Activated CD8-positive, alpha-beta memory T cell treated with anti-CD3 and anti-CD28 coated beads for 48 hours (primary cell): Measurements from ENCODE around the gene COL18A1.
"Not testable (repeated sequence)": the region's sequence is repeated elsewhere in the genome, so short reads cannot be mapped to it uniquely, and the experiment has no call there.

Source experiments
- DNase-seq, 3 experiments: peaks; one replicate each; pipeline ENCODE4 v3.0.0-alpha.2; 2020; ENCODE audit warnings: low read depth in 2 of 3, low spot score in 2 of 3

The COL18A1 gene

DNA sequence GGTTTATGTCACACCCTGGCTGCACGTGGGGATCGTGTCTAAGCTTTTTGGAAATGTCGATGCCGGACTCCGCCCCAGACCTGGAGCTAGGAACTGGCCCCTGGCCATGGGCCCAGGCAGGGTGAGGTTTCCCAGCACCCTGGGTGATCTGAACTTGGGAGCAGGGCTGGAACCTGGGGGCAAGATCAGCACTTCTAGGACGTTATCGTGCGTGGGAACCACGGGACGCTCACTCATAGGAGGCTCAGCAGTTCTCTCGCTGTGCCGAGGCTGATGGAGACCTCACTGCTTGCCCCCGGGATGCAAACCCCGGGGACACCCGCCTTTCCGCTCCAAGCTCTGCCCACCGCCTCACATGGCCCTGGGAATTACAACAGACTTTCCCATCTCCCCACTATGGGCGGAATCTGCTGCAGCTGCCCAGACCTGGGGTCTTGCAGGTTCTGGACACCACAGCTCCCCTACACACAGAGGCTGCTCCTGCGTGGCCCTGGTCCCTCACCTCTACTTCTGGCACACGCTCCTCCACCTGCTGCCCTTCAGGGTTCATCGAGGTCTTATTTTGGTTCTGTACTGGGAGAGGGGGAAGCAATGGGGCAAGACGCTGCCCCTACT lies 35.9 kb downstream of the COL18A1 start:
- DNase-seq, result no peak

DNA sequence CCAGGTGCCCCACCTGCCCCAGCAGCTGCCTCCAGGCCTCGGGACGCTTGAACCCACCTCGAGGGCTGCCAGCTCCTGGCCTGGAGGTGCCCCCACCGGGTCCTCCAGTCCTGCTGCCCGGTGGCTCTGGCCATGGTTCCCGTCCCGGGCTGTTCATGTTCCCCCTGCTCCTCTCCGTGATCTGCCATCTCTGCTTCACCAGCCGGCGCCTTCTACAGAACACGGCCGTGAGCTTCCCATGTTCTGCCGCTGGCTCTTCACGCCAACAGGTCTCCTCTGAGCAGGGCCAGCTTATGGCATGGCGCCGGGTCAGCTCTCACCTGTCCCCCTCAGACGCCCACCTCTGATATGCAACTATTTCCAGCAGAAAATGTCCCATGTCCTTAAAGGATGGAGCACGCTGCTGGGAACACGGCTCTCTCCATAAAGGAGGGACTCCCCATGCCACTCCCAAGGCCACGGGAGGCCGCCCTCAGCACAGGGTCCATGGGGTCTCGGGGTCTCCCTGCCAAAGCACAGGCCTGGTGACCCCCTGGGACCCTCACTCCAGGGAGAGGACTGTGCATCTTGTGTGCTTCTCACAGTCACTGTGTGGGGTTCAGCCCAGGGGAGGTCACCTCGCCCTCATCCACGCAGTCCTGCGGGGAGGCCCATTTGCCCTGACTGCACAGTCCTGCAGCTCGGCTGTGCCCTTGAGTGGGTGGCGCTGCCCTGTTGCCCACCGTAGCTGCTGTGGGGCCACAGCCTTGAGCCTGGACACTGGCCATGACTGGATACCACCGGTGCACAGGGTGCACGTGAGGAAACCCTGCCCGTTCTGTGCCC lies 36.7 kb downstream of the COL18A1 start:
- no peak for DNase-seq

DNA sequence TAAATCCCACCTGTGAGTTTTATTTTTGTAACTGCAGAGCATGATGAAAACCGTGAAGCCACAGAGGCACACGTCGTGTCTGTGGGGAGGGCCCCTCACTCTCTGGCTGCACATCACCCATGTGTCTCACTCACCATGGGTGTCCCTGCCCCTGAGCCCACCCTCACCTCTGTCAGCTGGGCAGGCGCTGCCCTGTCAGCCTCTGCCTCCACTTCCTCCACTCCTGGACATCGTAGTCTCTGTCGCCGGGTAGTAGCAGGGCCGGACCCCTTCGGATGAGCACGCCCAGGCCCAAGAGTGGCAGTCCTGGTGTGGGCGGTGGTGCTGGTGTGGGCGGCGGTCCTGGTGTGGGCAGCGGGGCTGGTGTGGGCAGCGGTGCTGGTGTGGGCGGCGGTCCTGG lies 37.3 kb downstream of the COL18A1 start:
- no peak for DNase-seq

DNA sequence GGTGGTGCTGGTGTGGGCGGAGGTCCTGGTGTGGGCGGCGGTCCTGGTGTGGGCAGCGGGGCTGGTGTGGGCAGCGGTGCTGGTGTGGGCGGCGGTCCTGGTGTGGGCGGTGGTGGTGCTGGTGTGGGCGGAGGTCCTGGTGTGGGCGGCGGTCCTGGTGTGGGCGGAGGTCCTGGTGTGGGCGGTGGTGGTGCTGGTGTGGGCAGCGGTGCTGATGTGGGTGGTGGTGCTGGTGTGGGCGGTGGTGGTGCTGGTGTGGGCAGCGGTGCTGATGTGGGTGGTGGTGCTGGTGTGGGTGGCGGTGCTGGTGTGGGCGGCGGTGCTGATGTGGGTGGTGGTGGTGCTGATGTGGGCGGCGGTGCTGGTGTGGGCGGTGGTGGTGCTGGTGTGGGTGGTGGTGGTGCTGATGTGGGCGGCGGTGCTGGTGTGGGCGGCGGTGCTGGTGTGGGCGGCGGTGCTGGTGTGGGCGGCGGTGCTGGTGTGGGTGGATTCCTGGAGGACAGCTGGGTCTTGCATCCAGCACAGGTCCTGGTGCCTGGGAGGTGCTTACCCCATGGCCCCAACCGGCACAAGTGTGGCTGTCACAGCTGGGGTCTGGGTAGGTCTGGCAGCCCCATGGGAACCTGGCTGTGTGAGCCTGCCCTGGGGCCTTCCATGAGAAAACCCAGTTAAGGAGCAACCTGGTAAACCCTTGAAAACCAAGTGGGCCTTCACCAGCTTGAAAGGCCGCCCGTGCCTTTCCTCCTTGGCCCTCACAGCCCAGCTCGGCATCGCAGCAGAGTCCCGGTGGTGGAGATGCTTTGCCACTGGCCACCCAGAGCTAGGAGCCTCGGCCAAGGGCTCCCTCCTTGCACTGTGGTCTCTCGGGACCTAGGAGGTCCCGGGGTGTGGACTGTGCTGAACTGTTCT lies 38.0 kb downstream of the COL18A1 start:
- not testable (repeated sequence) for DNase-seq

DNA sequence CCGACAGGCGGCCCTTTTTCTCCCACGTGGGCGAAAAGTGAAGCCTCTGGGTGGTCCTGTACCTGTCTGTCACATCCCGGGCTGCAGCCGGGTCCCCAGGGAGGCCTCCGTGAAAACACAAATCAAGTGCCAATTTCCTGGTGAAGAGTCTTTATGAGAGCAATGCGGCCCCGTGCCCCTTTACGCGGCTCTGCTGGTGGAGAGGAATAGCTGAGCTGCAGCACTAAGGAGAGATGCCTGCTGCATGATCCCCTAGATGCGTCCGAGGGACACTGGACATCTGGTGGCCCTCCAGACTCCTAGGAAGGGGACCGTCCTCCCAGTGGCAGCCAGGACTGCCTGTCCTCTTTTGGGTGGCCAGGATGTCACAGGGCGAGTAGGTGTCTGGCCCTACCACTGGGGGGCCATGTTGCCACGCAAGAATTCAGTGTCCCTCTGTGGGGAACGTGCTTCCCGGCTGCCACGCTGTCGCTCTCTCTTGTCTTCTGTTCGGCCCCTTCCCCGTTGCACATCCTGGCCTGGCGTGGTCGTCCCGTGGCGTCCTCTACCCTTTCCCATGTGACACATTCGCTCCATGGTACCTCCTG lies 38.7 kb downstream of the COL18A1 start:
- no peak for DNase-seq

- no peak for DNase-seq
These were observed 39.4 kb downstream of the COL18A1 start for GRCh38 chr21:45444385-45444784.

DNA sequence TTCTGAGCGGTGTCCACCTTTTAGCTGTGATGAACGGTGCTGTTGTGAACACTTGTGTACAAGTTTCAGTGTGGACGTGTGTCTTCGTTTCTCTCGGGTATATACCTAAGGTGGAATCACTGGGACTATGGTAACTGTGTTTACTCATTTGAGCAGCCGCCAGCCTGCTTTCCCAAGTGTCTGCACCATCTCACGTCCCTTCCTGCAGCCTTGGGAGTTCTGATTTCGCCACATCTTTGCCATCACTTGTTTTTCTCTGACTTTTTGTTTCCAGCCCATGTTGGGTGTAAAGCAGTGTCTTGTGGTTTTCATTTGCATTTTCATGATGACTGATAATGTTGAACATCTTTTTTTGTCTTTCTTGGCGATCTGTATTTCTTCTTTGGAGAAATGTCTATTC lies 40.4 kb downstream of the COL18A1 start:
- DNase-seq, result no peak

- DNase-seq, result no peak
These were observed 42.9 kb downstream of the COL18A1 start for GRCh38 chr21:45447821-45448220.

GRCh38 chr21:45448283-45448809 lies 43.4 kb downstream of the COL18A1 start:
- no peak for DNase-seq

GRCh38 chr21:45448810-45449657 lies 44.1 kb downstream of the COL18A1 start:
- DNase-seq, result no peak

- DNase-seq, result no peak
These were observed 44.9 kb downstream of the COL18A1 start for GRCh38 chr21:45449658-45450422.

- no peak for DNase-seq
These were observed 45.6 kb downstream of the COL18A1 start for GRCh38 chr21:45450423-45451090.

DNA sequence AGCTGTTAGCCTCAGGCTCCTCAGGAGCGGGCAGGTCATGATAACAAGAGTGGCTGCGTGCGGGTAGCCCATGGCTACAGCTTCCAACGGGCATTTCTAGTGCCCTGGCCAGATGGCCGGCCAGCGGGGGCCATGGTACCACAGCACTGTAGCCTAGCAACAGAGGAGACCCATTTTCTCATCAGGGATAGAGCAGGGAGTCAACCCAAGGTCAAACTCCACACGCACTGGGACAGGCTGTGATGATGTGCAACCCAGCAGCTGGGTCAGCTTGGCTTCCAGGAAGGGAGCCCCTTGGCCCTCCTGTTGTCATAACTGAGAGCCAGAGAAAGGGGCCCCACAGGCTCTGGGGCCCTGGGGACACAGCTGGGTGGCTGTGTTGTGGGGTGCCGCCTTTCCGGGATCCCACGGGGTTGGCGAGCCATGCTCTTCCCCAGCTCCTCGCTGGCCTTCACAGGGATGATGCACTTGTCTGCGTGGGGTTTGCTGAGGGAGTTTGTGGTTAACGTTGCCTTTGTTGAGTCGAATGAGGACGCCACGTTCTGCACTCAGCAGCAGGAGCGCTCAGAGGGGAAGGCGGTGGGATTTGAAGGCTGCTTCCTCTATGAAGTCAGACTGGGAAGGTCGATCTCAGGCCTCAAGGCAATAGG lies 46.3 kb downstream of the COL18A1 start:
- DNase-seq, result no peak

DNA sequence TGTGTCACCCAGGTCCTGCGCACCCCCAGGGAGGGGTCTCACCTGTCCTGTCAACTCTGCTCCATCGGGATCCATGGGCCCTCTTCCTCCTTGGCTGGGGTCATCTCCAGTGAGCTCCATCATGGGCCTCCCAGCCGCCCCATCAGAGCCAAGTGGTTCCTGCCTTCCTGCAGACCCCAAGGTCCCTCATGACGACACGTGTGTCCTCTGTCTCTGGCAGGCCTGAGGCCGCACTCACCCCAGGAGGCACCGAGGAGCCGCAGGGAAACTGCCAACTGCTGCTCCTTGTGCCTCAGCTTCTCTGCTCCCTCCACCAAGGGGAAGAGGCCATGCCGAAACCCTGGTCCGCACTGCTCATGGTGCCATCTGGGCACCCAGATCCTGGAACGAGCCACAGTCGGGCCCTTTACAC lies 46.8 kb downstream of the COL18A1 start:
- DNase-seq, result no peak

DNA sequence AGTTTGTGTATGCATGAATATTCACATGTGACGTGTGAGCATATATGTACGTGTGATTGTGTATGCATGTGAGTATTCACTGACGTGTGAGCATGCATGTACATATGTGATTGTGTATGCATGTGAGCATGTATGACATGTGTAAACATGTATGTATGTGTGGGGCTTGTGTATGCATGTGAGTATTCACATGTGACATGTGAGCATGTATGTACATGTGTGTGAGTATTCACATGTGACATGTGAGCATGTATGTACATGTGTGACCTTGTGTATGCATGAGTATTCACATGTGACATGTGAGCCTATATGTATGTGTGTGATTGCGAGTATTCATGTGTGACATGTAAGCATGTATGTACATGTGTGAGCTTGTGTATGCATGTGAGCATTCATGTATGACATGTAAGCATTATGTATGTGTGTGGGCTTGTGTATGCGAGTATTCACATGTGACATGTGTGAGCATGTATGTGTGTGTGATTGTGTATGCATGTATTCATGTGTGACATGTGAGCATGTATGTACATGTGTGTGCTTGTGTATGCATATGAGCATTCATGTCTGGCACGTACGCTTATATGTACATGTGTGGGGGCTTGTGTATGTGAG lies 47.8 kb downstream of the COL18A1 start:
- DNase-seq, result no peak

DNA sequence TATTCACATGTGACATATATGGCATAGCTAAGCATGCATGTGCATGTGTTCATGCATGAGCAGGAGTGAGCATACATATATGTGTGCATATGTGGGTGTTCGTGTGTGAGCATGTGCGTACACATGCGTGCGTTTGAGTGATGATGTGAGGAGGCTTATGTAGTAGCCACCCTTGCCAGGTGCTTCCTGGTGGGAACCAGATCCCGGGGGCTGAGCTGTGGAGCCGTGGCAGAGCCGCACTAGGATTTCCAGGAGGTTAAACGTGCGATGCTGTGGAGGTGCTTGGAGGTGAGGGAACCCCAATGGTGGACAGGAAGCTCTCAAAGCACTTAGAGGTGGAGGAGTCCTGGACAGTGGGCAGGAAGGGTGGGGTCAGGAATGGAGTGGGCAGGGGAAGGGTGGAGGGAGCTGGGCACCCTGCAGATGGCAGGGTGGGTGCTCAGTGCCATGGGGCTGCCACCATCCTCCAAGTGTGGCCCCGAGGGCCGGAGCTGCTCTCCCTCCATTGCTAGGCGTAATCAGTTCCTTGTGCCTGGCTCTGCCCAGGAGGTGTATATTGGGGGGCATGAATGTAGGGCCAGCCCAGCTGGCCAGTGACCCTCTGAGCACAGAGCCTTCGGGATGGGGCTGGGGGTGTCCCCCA lies 48.5 kb downstream of the COL18A1 start:
- no peak for DNase-seq
